Measurements from ENCODE around the gene CNGB1.

DNA sequence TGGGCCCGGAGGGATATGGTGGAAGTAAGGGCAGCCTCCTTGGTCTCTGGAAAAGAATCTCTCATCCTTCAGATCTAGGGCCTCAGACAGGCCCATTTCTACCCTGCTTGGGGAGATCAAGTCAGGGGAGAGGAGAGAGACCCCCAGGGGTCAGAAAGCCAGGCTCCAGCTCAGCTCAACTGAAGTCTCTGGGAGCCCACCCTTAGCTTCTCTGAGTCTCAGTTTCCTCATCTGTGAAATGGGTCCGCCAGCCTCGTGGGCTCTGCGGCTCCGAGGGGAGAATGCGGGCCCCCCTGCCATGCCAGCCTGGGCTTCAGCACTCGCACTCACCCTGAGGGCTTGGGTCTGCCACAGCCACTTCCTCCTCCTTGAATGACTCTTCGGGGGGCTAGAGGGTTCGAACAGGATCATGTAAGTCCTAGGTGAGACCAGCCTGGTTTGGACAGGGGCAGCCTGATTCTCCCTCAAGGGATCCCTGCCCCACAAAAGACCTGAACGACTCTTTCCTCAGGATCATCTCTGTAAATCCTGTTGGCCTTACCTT, 6.7 kb downstream of the CNGB1 start:
- TF ChIP-seq EZH2phosphoT487 (IDR thresholded peaks at IDR 0.05; ENCODE audit: borderline replicate concordance, low read depth, low read length), result no peak
- TF ChIP-seq, protein P1, sequence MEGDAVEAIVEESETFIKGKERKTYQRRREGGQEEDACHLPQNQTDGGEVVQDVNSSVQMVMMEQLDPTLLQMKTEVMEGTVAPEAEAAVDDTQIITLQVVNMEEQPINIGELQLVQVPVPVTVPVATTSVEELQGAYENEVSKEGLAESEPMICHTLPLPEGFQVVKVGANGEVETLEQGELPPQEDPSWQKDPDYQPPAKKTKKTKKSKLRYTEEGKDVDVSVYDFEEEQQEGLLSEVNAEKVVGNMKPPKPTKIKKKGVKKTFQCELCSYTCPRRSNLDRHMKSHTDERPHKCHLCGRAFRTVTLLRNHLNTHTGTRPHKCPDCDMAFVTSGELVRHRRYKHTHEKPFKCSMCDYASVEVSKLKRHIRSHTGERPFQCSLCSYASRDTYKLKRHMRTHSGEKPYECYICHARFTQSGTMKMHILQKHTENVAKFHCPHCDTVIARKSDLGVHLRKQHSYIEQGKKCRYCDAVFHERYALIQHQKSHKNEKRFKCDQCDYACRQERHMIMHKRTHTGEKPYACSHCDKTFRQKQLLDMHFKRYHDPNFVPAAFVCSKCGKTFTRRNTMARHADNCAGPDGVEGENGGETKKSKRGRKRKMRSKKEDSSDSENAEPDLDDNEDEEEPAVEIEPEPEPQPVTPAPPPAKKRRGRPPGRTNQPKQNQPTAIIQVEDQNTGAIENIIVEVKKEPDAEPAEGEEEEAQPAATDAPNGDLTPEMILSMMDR (conservative IDR thresholded peaks at IDR 0.05; ENCODE audit: low read length), result no peak

Measured in OCI-LY7 (cell line).